PC-9 (cell line): ENCODE measurements around the gene CEP57L1.

ENCODE experiments used
- EZH2 ChIP-seq: fragments of 200-600 bp; sonication (generic); IDR thresholded peaks from 2 replicates; pipeline ENCODE4 v1.8.0; 2017; ENCODE audit warnings: antibody characterized with exemption, low read depth
- TF ChIP-seq, protein P1 (sequence below): fragments of 200-600 bp; sonication (generic); conservative IDR thresholded peaks from 2 replicates; pipeline ENCODE4 v1.6.1; 2017; ENCODE audit warnings: mixed run types, antibody characterized with exemption, mild to moderate bottlenecking, moderate library complexity

DNA sequence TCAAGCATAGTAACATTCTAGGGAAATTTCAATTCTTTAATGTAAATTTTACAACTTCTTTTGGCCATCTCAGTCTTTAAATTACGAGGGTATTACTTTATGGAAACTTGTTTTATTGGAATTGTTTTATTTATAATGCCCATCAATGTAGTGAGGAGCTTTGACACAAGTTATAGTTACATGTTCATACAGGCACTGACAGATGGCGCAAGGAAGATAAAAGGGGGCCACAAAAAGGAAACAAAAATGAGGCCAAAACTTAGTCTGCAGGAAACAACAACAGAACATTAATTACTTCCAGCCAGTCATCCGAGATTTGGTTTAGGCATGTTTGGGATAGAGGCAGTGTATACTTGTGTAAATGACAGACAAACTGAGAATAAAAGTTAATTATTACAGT lies 18.9 kb upstream of the CEP57L1 start:
- TF ChIP-seq, protein P1, sequence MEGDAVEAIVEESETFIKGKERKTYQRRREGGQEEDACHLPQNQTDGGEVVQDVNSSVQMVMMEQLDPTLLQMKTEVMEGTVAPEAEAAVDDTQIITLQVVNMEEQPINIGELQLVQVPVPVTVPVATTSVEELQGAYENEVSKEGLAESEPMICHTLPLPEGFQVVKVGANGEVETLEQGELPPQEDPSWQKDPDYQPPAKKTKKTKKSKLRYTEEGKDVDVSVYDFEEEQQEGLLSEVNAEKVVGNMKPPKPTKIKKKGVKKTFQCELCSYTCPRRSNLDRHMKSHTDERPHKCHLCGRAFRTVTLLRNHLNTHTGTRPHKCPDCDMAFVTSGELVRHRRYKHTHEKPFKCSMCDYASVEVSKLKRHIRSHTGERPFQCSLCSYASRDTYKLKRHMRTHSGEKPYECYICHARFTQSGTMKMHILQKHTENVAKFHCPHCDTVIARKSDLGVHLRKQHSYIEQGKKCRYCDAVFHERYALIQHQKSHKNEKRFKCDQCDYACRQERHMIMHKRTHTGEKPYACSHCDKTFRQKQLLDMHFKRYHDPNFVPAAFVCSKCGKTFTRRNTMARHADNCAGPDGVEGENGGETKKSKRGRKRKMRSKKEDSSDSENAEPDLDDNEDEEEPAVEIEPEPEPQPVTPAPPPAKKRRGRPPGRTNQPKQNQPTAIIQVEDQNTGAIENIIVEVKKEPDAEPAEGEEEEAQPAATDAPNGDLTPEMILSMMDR = no peak
- no peak for TF ChIP-seq EZH2
